Fibroblast of lung (primary cell): ENCODE measurements around the gene APOBEC3B.

Experiments used
- CTCF ChIP-seq, 2 donors: IDR thresholded peaks in 1 of 2; conservative IDR thresholded peaks in 1 of 2; 1 replicate in 1 of 2; 2 replicates in 1 of 2; pipeline ENCODE4 v1.5.1; 2011 to 2012; ENCODE audit warnings: low read length in 2 of 2, control low read depth in 1 of 2, inconsistent platforms in 1 of 2, low read depth in 1 of 2, mild to moderate bottlenecking in 1 of 2
- EZH2 ChIP-seq: IDR thresholded peaks from 2 replicates; pipeline ENCODE4 v1.5.1; 2012; ENCODE audit warnings: low read length, control low read depth, mild to moderate bottlenecking; ENCODE audit errors: missing control alignments

GRCh38 chr22:39029227-39029626 is 47.1 kb downstream of the APOBEC3B start:
- no peak for TF ChIP-seq CTCF (conservative IDR thresholded peaks at IDR 0.05 in 1 of 2, IDR thresholded peaks at IDR 0.05 in 1 of 2; ENCODE audit: low read depth in 1 of 2, low read length in 2 of 2)
- TF ChIP-seq EZH2, result no peak
